ENCODE results near the gene SAP25.

The SAP25 gene

DNA sequence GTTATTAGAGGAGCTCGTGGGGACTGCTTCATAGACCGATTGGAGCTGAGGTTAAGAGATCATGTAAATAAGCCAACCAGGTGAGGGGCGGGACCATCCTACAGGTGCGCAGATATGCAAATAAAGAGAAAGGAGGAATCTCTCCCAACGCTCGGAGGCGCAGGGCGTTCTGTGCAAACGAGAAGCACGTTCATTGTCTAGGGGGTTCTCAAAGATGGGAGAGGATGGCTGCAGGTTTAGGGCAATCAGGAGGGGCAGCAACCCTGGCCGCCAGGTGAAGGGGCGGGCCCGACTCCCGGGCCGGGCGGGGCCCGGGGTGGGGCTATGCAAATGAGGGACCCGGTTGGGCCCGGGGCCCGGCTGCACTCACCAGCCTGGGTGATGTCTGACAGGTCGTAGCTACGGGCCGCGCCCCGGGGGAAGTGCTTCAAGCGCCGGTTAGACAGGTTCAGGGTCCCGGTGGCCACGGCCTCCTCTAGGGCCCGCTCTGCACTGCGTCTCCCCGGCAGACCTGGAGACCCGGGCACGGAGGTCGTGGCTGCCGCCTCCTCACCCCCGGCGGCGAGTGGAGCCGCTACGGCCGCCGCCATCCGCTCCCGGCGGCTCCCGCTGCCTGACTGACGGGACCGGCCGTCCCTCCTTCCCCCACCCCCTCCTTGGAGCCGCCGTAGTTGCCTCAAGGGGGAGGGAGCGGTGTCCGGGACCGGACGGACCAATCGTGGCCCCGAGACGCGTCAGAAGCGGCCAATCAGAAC is 12.0 kb upstream of the SAP25 start, which contains the start of gene LRCH4:
TSS of gene LRCH4 (minus strand) at position 619 of the 755 bp plus-strand sequence. CDS start at position 590, 29 bp downstream.
- peak within 1 kb of the TSS; percentile 93 for H3K4me3 ChIP-seq (ENCODE audit: low read depth, low read length)
- TF ChIP-seq, protein P1, sequence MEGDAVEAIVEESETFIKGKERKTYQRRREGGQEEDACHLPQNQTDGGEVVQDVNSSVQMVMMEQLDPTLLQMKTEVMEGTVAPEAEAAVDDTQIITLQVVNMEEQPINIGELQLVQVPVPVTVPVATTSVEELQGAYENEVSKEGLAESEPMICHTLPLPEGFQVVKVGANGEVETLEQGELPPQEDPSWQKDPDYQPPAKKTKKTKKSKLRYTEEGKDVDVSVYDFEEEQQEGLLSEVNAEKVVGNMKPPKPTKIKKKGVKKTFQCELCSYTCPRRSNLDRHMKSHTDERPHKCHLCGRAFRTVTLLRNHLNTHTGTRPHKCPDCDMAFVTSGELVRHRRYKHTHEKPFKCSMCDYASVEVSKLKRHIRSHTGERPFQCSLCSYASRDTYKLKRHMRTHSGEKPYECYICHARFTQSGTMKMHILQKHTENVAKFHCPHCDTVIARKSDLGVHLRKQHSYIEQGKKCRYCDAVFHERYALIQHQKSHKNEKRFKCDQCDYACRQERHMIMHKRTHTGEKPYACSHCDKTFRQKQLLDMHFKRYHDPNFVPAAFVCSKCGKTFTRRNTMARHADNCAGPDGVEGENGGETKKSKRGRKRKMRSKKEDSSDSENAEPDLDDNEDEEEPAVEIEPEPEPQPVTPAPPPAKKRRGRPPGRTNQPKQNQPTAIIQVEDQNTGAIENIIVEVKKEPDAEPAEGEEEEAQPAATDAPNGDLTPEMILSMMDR (IDR thresholded peaks at IDR 0.05; ENCODE audit: low read depth, low read length, missing control alignments), result no peak
- in situ Hi-C loops (cut with HindIII; ENCODE audit: low sequenced_read_pairs), result no loop called here
- no peak for DNase-seq (ENCODE audit: low read depth)

DNA sequence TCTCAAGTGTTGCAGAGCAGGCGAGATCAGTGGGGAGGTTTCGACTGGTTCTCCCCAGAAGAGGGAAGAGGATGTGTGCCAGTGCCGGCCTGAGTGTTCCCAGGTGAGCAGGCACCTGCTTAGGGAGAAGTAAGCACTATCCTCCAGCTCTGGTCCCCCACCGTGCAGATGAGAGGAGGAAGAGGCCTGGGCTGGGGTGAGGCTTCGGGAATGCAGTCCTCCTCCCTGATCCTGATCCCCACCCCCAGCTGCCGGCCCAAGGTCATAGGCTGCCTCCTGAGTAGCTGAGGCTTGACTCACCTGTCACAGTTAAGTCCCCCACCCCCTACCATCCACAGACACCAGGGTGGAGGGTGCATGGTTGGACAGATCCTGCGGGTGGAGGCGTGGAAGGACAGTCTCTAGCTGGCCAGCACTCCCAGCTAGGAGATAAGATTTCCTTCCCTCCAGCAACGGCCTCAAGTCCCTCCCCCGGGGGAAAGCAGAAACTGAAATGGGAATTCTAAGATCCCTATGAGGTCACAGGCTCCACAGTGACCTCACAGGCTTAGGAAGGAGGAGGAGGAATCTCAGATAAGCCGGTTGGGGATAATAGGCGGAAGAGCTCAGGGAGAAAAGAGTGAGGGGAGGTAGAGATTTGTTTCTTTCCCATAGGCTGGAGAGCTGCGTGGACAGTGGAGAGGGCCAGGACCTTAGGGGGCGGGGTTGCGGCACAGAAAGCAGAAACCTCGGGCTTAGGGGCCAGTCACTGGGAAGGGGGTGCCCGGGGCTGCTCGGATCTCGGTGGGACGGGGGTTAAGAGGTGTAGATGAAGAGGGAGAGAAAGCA is 11.2 kb upstream of the SAP25 start:
- TF ChIP-seq, protein P1 (IDR thresholded peaks at IDR 0.05; ENCODE audit: low read depth, low read length, missing control alignments), result no peak
- peak overlapping the region; percentile 93 for H3K4me3 ChIP-seq (ENCODE audit: low read depth, low read length)
- in situ Hi-C loops (cut with HindIII; ENCODE audit: low sequenced_read_pairs), result no loop called here
- no peak for DNase-seq (ENCODE audit: low read depth)

DNA sequence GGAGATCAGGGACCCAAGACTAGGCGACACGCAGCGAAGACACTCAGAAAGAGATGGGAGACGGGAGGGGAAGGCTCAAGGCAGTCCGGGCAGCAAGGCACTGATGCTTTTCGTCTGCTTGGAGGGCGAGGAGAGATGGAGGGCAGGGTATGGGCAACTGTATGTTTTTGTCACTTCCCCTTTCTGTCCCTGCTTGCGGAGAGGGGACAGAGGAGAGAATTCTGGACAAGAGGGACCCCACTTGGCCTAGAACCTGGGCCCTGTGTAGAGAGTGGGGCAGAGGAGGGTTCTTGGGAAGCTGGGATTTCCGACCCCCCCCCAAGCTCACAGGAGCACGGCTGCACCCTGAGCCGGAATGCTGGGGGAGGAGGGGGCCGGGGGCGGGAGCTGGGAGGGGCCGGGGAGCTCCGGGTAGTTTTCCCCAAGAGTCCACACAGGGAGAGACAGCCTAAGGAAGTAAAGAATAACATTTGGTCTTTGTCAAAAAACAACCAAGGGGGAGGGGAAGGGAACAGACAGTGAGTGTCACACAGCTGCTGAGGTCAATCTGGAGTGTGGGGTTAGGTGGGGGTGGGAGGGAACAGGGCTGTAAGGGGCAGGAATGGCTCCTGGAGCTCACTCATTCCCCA is 10.5 kb upstream of the SAP25 start:
- in situ Hi-C loops (cut with HindIII; ENCODE audit: low sequenced_read_pairs), result no loop called here
- no peak for DNase-seq (ENCODE audit: low read depth)
- peak overlapping the region; percentile 93 for H3K4me3 ChIP-seq (ENCODE audit: low read depth, low read length)
- TF ChIP-seq, protein P1 (IDR thresholded peaks at IDR 0.05; ENCODE audit: low read depth, low read length, missing control alignments), result no peak

DNA sequence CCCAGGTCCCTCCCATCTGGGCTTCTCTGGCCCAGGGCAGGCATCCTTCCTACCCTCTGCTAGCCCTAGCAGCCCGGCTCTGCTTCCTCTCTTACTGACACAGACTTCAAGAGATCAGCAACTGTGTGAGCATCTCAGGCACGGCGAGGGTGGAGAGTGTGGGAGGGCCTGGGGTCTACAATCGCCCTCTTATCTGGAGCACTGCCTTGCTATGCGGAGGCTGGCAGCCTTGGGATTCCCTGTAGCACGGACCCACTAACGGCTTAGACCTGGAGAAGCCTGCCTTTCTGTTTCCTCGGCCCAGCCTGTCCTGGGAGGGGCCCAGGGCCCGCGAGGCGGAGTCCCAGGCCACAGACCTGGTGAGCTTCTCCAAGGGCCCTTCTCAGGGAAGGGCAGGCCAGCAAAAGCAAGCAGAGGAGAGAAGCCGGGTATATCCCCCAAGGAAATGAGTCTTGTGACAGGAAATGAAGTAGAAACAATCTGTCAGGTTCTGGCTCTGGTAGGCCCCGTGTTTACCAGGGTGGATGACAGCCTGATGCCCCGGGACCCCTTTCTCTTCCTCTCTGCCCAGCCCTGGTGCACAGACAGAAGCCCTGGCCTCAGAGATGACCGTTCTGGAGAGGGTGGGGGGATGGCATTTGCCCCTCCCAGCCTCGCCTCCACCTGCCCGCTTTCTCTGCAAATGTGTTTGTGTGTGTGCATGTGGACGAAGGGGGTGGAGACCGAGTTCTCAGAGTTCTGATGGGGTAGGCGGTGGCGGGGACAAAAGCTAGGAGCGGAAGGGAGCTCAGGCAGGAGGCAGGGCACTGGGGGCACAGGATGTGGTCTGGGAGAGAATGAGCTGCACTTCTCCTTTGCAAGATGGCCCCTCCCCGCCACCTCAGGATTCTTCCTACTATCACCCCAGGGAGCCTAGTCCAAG is 9.7 kb upstream of the SAP25 start:
- in situ Hi-C loops (cut with HindIII; ENCODE audit: low sequenced_read_pairs), result no loop called here
- peak overlapping the region; percentile 93 for H3K4me3 ChIP-seq (ENCODE audit: low read depth, low read length)
- TF ChIP-seq, protein P1 (IDR thresholded peaks at IDR 0.05; ENCODE audit: low read depth, low read length, missing control alignments), result no peak
- no peak for DNase-seq (ENCODE audit: low read depth)

- peak overlapping the region; percentile 9 for H3K4me3 ChIP-seq (ENCODE audit: low read depth, low read length)
These were observed 8.9 kb upstream of the SAP25 start for GRCh38 chr7:100582650-100583049.

More at GRCh38 chr7:100582650-100583049, 8.9 kb upstream of the SAP25 start:
- no peak for DNase-seq (ENCODE audit: low read depth)
- TF ChIP-seq, protein P1 (IDR thresholded peaks at IDR 0.05; ENCODE audit: low read depth, low read length, missing control alignments), result no peak
- in situ Hi-C loops (cut with HindIII; ENCODE audit: low sequenced_read_pairs), result no loop called here

Measured in astrocyte of the cerebellum (primary cell).